DND-41 (cell line): ENCODE results near the gene CHAD.

Experiments
- ATAC-seq: fragments of 200-7000 bp; cut with Tn5 transposase; 3 replicates; pipeline ENCODE4 v1.9.1; 2021; ENCODE audit warnings: low read depth; ENCODE audit not compliant: insufficient read depth
- DNase-seq: peaks from one replicate; pipeline ENCODE4 v3.0.0-alpha.2; 2020
- H2AFZ ChIP-seq: 2 replicates; pipeline ENCODE4 v1.6.0; 2012; ENCODE audit warnings: low read depth, low read length
- H3K27ac ChIP-seq: 2 replicates; pipeline ENCODE4 v1.5.1; 2012; ENCODE audit warnings: low read length, inconsistent platforms
- H3K27me3 ChIP-seq: fragments of 200-600 bp; sonication (generic); 2 replicates; pipeline ENCODE4 v1.6.0; 2012; ENCODE audit warnings: low read length, mild to moderate bottlenecking, inconsistent platforms; ENCODE audit not compliant: insufficient read depth, poor library complexity
- H3K36me3 ChIP-seq: 2 replicates; pipeline ENCODE4 v1.5.1; 2012; ENCODE audit warnings: low read length, inconsistent platforms; ENCODE audit not compliant: insufficient read depth
- H3K4me1 ChIP-seq: 2 replicates; pipeline ENCODE4 v1.5.1; 2012; ENCODE audit warnings: mild to moderate bottlenecking, low read length; ENCODE audit not compliant: insufficient read depth
- H3K4me2 ChIP-seq: 2 replicates; pipeline ENCODE4 v1.6.0; 2012; ENCODE audit warnings: mild to moderate bottlenecking, moderate library complexity, low read length, inconsistent platforms; ENCODE audit not compliant: insufficient read depth
- H3K4me3 ChIP-seq, 2 experiments: fragments of 200-600 bp in 1 of 2; shearing (Covaris generic) in 1 of 2; 2 replicates each; pipeline ENCODE4 v1.5.1; 2012 to 2016; ENCODE audit warnings: inconsistent platforms in 2 of 2, low read length in 2 of 2, mild to moderate bottlenecking in 2 of 2, low read depth in 1 of 2, moderate library complexity in 1 of 2
- H3K79me2 ChIP-seq: 2 replicates; pipeline ENCODE4 v1.6.0; 2012; ENCODE audit warnings: low read length, inconsistent platforms; ENCODE audit not compliant: insufficient read depth
- H3K9ac ChIP-seq: 2 replicates; pipeline ENCODE4 v1.6.0; 2012; ENCODE audit warnings: low read depth, mild to moderate bottlenecking, inconsistent platforms, low read length, moderate library complexity
- H3K9me3 ChIP-seq: 2 replicates; pipeline ENCODE4 v1.5.1; 2012; ENCODE audit warnings: low read length, moderate library complexity, mild to moderate bottlenecking, inconsistent platforms; ENCODE audit not compliant: insufficient read depth, severe bottlenecking
- H4K20me1 ChIP-seq: 2 replicates; pipeline ENCODE4 v1.6.0; 2012; ENCODE audit warnings: low read length; ENCODE audit not compliant: insufficient read depth
- EZH2 ChIP-seq: IDR thresholded peaks from 3 replicates; pipeline ENCODE4 v1.6.1; 2012; ENCODE audit warnings: borderline replicate concordance, low read depth, mild to moderate bottlenecking, moderate library complexity, low read length, inconsistent platforms; ENCODE audit not compliant: severe bottlenecking
- TF ChIP-seq, protein P1 (sequence below): IDR thresholded peaks from 2 replicates; pipeline ENCODE4 v1.5.1; 2012; ENCODE audit warnings: borderline replicate concordance, low read length, moderate library complexity, mild to moderate bottlenecking; ENCODE audit not compliant: poor library complexity, severe bottlenecking; ENCODE audit errors: extremely low read depth

Gene CHAD

DNA sequence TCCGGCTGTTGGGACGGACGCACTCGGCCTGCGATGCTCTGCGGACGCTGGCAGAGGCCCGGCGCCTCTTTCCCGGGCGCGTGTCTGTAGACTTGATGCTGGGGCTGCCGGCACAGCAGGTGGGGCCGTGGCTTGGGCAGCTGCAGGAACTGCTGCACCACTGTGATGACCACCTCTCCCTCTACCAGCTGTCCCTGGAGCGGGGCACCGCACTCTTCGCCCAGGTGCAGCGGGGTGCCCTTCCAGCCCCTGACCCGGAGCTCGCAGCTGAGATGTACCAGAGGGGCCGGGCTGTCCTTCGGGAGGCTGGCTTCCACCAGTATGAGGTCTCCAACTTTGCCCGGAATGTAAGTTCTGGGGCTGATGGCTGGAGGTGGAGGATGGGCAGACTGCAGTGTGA lies 13.4 kb upstream of the CHAD start:
- Histone ChIP-seq H3K4me1 (peaks cover 29% of the 10 kb centered on the region), H3K9me3 (no peaks in the 10 kb centered on the region), H3K79me2 (peaks cover 38% of the 10 kb centered on the region), H4K20me1 (peaks cover 17% of the 10 kb centered on the region; the same call in 1 of the 2 replicates), H3K27ac (no peak overlapping the region), H2AFZ (no peak overlapping the region), H3K36me3 (peaks cover 62% of the 10 kb centered on the region), H3K9ac (no peak overlapping the region), H3K27me3 (no peaks in the 10 kb centered on the region), H3K4me2 (no peak overlapping the region), H3K4me3 (no peak overlapping the region)
- TF ChIP-seq, protein P1, sequence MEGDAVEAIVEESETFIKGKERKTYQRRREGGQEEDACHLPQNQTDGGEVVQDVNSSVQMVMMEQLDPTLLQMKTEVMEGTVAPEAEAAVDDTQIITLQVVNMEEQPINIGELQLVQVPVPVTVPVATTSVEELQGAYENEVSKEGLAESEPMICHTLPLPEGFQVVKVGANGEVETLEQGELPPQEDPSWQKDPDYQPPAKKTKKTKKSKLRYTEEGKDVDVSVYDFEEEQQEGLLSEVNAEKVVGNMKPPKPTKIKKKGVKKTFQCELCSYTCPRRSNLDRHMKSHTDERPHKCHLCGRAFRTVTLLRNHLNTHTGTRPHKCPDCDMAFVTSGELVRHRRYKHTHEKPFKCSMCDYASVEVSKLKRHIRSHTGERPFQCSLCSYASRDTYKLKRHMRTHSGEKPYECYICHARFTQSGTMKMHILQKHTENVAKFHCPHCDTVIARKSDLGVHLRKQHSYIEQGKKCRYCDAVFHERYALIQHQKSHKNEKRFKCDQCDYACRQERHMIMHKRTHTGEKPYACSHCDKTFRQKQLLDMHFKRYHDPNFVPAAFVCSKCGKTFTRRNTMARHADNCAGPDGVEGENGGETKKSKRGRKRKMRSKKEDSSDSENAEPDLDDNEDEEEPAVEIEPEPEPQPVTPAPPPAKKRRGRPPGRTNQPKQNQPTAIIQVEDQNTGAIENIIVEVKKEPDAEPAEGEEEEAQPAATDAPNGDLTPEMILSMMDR: no peak
- TF ChIP-seq EZH2: no peak
- DNase-seq: no peak
- no peak for ATAC-seq

DNA sequence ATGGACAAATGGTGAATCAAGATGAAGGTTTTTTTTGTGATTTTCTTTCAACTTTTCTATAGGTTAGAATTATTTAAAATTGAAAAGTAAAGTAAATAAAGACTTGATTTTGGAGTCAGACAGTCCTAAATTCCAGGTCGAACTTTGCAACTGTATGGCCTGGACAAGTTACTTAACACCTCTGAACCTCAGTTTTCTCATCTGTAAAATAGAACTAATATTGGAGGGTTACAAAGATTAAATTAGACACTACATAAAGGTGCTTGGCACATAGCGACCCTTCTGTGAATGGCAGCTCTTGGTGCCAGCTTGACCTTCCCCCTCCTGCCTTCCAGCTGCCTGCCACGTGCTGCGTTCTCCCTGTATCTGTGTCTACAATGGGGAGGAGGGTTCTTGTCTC lies 13.0 kb upstream of the CHAD start:
- H3K4me3 ChIP-seq: no peak overlapping the region
- no peak for DNase-seq
- H3K36me3 ChIP-seq: peaks cover 62% of the 10 kb centered on the region
- peaks cover 38% of the 10 kb centered on the region for H3K79me2 ChIP-seq
- no peak for ATAC-seq
- H3K4me2 ChIP-seq: no peak overlapping the region
- no peak overlapping the region for H2AFZ ChIP-seq
- H3K27ac ChIP-seq: no peak overlapping the region
- no peak overlapping the region for H3K9ac ChIP-seq
- TF ChIP-seq, protein P1: no peak
- no peak for TF ChIP-seq EZH2
- H4K20me1 ChIP-seq: peaks cover 17% of the 10 kb centered on the region; the same call in 1 of the 2 replicates
- peaks cover 29% of the 10 kb centered on the region for H3K4me1 ChIP-seq
- no peaks in the 10 kb centered on the region for H3K27me3 ChIP-seq
- H3K9me3 ChIP-seq: no peaks in the 10 kb centered on the region

DNA sequence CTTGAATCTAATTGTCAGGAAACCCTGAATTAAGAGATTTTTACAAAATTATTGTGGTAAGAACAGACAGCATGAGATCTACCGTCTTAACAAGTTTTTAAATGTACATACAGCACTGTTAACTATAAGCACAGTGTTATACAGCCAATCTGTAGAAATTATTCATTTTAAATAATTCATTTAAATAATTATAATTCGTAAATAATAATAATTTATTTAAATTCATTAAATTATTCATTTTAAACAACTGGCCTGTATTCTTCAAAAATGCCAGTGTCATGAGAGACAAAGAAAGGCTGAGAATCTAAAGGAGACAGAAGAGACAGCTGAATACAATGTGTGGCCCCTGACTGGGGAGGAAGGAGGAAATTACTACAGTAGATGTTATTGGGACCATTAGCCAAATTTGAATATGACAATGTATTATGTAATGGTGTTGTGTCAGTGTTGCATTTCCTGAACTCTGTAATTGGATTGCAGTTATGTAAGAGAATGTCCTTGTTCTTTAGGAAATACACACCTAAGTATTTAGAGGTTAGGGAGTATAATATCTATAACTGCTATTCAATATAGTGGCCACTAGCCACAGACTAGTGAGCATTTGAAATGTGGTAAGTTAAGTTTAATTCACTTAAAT lies 12.3 kb upstream of the CHAD start:
- H3K79me2 ChIP-seq: peaks cover 38% of the 10 kb centered on the region
- no peak for TF ChIP-seq EZH2
- TF ChIP-seq, protein P1: no peak
- H4K20me1 ChIP-seq: peaks cover 17% of the 10 kb centered on the region; the same call in 1 of the 2 replicates
- H3K4me3 ChIP-seq: no peak overlapping the region
- no peak overlapping the region for H3K27ac ChIP-seq
- H3K9ac ChIP-seq: no peak overlapping the region
- H3K4me2 ChIP-seq: peak overlapping the region; percentile 83; the same call in 1 of the 2 replicates
- no peaks in the 10 kb centered on the region for H3K27me3 ChIP-seq
- no peaks in the 10 kb centered on the region for H3K9me3 ChIP-seq
- peaks cover 60% of the 10 kb centered on the region for H3K36me3 ChIP-seq
- no peak overlapping the region for H2AFZ ChIP-seq
- ATAC-seq: no peak
- H3K4me1 ChIP-seq: peaks cover 29% of the 10 kb centered on the region
- no peak for DNase-seq
